Large intestine (tissue), 12 donors: Measurements from ENCODE around the gene FEM1A. TPM values are rescaled to one million over a fixed set of nuclear protein-coding genes. Genes with fewer than 3 reads are reported as not detected.
A peak's percentile ranks its signal among the peaks of the same experiment; 100 is the strongest.
"Not testable (repeated sequence)": the region's sequence is repeated elsewhere in the genome, so short reads cannot be mapped to it uniquely, and the experiment has no call there.

Source experiments
- DNase-seq, 2 donors: peaks; one replicate each; pipeline versions ENCODE4 v3.0.0 to v3.0.0-alpha.2; 2013
- H3K27ac ChIP-seq: one replicate; pipeline ENCODE4 v1.5.1; 2013; ENCODE audit warnings: low read length
- H3K27me3 ChIP-seq: 2 replicates; pipeline ENCODE4 v1.6.1; 2013; ENCODE audit warnings: low read length; ENCODE audit not compliant: control insufficient read depth, insufficient read depth
- H3K36me3 ChIP-seq: 2 replicates; pipeline ENCODE4 v1.6.1; 2013; ENCODE audit warnings: low read length; ENCODE audit not compliant: control insufficient read depth, insufficient read depth
- H3K4me1 ChIP-seq: one replicate; pipeline ENCODE4 v1.6.1; 2013; ENCODE audit warnings: low read length; ENCODE audit not compliant: control insufficient read depth, insufficient read depth
- H3K4me3 ChIP-seq: one replicate; pipeline ENCODE4 v1.5.1; 2013; ENCODE audit warnings: low read length
- H3K9me3 ChIP-seq: one replicate; pipeline ENCODE4 v1.6.1; 2013; ENCODE audit warnings: mild to moderate bottlenecking, low read depth, low read length, moderate library complexity; ENCODE audit not compliant: control insufficient read depth
- WGBS: methylation state at CpG from one replicate; pipeline ENCODE4 v1.1.5; 2013; ENCODE audit warnings: low lambda C conversion rate; ENCODE audit not compliant: insufficient coverage; 5-methylcytosine and 5-hydroxymethylcytosine counted together
- long read RNA-seq, 11 donors: transcript quantifications; one replicate each; lab custom pipeline, GENCODE V29; 2026
- polyA plus RNA-seq: library from polyadenylated mRNA; unstranded; fragments of 120-200 nt; gene quantifications from one replicate; pipeline ENCODE4 v1.2.1, GENCODE V29; 2013

Gene FEM1A
- polyA plus RNA-seq, result 1.7 TPM
- long read RNA-seq, donor 1, full-length matches to known transcripts, result 36 of 118 reads
- long read RNA-seq, donor 1, partial matches to known transcripts, result 55 of 118 reads
- long read RNA-seq, donor 1, other reads (novel, unspliced or antisense), result 27 of 118 reads
- long read RNA-seq, donor 2, full-length matches to known transcripts, result 65 of 65 reads
- long read RNA-seq, donor 2, partial matches to known transcripts, result 0 of 65 reads
- long read RNA-seq, donor 2, other reads (novel, unspliced or antisense), result 0 of 65 reads
- long read RNA-seq, donor 3, result 0 reads
- long read RNA-seq, donor 4, full-length matches to known transcripts, result 9 of 9 reads
- long read RNA-seq, donor 4, partial matches to known transcripts, result 0 of 9 reads
- long read RNA-seq, donor 4, other reads (novel, unspliced or antisense), result 0 of 9 reads
- long read RNA-seq, donor 5, full-length matches to known transcripts, result 24 of 24 reads
- long read RNA-seq, donor 5, partial matches to known transcripts, result 0 of 24 reads
- long read RNA-seq, donor 5, other reads (novel, unspliced or antisense), result 0 of 24 reads
- long read RNA-seq, donor 6, full-length matches to known transcripts, result 44 of 44 reads
- long read RNA-seq, donor 6, partial matches to known transcripts, result 0 of 44 reads
- long read RNA-seq, donor 6, other reads (novel, unspliced or antisense), result 0 of 44 reads
- long read RNA-seq, donor 7, full-length matches to known transcripts, result 16 of 16 reads
- long read RNA-seq, donor 7, partial matches to known transcripts, result 0 of 16 reads
- long read RNA-seq, donor 7, other reads (novel, unspliced or antisense), result 0 of 16 reads
- long read RNA-seq, donor 8, full-length matches to known transcripts, result 54 of 54 reads
- long read RNA-seq, donor 8, partial matches to known transcripts, result 0 of 54 reads
- long read RNA-seq, donor 8, other reads (novel, unspliced or antisense), result 0 of 54 reads
- long read RNA-seq, donor 9, full-length matches to known transcripts, result 20 of 20 reads
- long read RNA-seq, donor 9, partial matches to known transcripts, result 0 of 20 reads
- long read RNA-seq, donor 9, other reads (novel, unspliced or antisense), result 0 of 20 reads
- long read RNA-seq, donor 10, full-length matches to known transcripts, result 35 of 35 reads
- long read RNA-seq, donor 10, partial matches to known transcripts, result 0 of 35 reads
- long read RNA-seq, donor 10, other reads (novel, unspliced or antisense), result 0 of 35 reads
- long read RNA-seq, donor 11, full-length matches to known transcripts, result 30 of 151 reads
- long read RNA-seq, donor 11, partial matches to known transcripts, result 73 of 151 reads
- long read RNA-seq, donor 11, other reads (novel, unspliced or antisense), result 48 of 151 reads

GRCh38 chr19:4791183-4792018 is at the start of gene FEM1A:
TSS of gene FEM1A (plus strand) at chr19:4791734. CDS start at chr19:4791855, 121 bp downstream.
- DNase-seq, result peak; percentile 100
- Histone ChIP-seq H3K27ac (peak within 1 kb of the TSS; percentile 46), H3K27me3 (no peaks in the 10 kb centered on the region), H3K4me3 (peak within 1 kb of the TSS; percentile 91), H3K36me3 (peaks cover 32% of the 10 kb centered on the region), H3K4me1 (peaks cover 17% of the 10 kb centered on the region), H3K9me3 (no peaks in the 10 kb centered on the region)
- no CpG with 5 or more reads among the region's 80 CpGs for WGBS

GRCh38 chr19:4742723-4743646 is 48.5 kb upstream of the FEM1A start:
- peaks cover 4% of the 10 kb centered on the region for H3K4me1 ChIP-seq
- DNase-seq, result peak in 1 of 2 donors; percentile 30
- H3K27ac ChIP-seq, result peak overlapping the region; percentile 29
- no peaks in the 10 kb centered on the region for H3K9me3 ChIP-seq
- H3K36me3 ChIP-seq, result no peaks in the 10 kb centered on the region
- no peak overlapping the region for H3K4me3 ChIP-seq
- WGBS, result 70% methylated on average over 2 of the region's 12 CpGs
- H3K27me3 ChIP-seq, result peaks cover 11% of the 10 kb centered on the region

- no peak overlapping the region for H3K4me3 ChIP-seq
- WGBS, result 30% methylated on average over 2 of the region's 8 CpGs
- no peaks in the 10 kb centered on the region for H3K9me3 ChIP-seq
- H3K4me1 ChIP-seq, result peaks cover 4% of the 10 kb centered on the region
- H3K27ac ChIP-seq, result no peak overlapping the region
- H3K36me3 ChIP-seq, result no peaks in the 10 kb centered on the region
- H3K27me3 ChIP-seq, result peaks cover 9% of the 10 kb centered on the region
- peak in 1 of 2 donors; percentile 36 for DNase-seq
Observed at GRCh38 chr19:4744451-4745174, 46.9 kb upstream of the FEM1A start.

- H3K27me3 ChIP-seq, H3K4me1 ChIP-seq, H3K27ac ChIP-seq, H3K36me3 ChIP-seq, DNase-seq, H3K9me3 ChIP-seq, H3K4me3 ChIP-seq: not testable (repeated sequence)
- no CpG with 5 or more reads among the region's 10 CpGs for WGBS
Observed at GRCh38 chr19:4745175-4745574, 46.4 kb upstream of the FEM1A start.

- no peaks in the 10 kb centered on the region for H3K9me3 ChIP-seq
- H3K36me3 ChIP-seq, result no peaks in the 10 kb centered on the region
- no CpG with 5 or more reads among the region's 8 CpGs for WGBS
- peaks cover 9% of the 10 kb centered on the region for H3K27me3 ChIP-seq
- H3K4me3 ChIP-seq, result no peak overlapping the region
- no peak for DNase-seq
- peaks cover 4% of the 10 kb centered on the region for H3K4me1 ChIP-seq
- no peak overlapping the region for H3K27ac ChIP-seq
Observed at GRCh38 chr19:4745986-4746385, 45.5 kb upstream of the FEM1A start.

- Histone ChIP-seq H3K36me3 (no peaks in the 10 kb centered on the region), H3K27me3 (peaks cover 9% of the 10 kb centered on the region), H3K4me1 (peaks cover 4% of the 10 kb centered on the region), H3K9me3 (no peaks in the 10 kb centered on the region), H3K27ac (no peak overlapping the region), H3K4me3 (no peak overlapping the region)
- DNase-seq, result no peak
- WGBS, result 40% methylated on average over 1 of the region's 11 CpGs
Observed at GRCh38 chr19:4748185-4748584, 43.3 kb upstream of the FEM1A start.

GRCh38 chr19:4748589-4748988 is 42.9 kb upstream of the FEM1A start:
- H3K27ac ChIP-seq, result no peak overlapping the region
- WGBS, result no CpG with 5 or more reads among the region's 9 CpGs
- H3K4me3 ChIP-seq, result no peak overlapping the region
- no peaks in the 10 kb centered on the region for H3K9me3 ChIP-seq
- peaks cover 9% of the 10 kb centered on the region for H3K27me3 ChIP-seq
- H3K4me1 ChIP-seq, result peaks cover 4% of the 10 kb centered on the region
- no peaks in the 10 kb centered on the region for H3K36me3 ChIP-seq
- no peak for DNase-seq

GRCh38 chr19:4749870-4750590 is 41.5 kb upstream of the FEM1A start:
- Histone ChIP-seq H3K36me3 (no peaks in the 10 kb centered on the region), H3K27me3 (peaks cover 9% of the 10 kb centered on the region), H3K9me3 (no peaks in the 10 kb centered on the region), H3K27ac (no peak overlapping the region), H3K4me1 (no peaks in the 10 kb centered on the region), H3K4me3 (no peak overlapping the region)
- no CpG with 5 or more reads among the region's 18 CpGs for WGBS
- DNase-seq, result no peak
